ENCODE data around the gene CCDC57.

Gene CCDC57

DNA sequence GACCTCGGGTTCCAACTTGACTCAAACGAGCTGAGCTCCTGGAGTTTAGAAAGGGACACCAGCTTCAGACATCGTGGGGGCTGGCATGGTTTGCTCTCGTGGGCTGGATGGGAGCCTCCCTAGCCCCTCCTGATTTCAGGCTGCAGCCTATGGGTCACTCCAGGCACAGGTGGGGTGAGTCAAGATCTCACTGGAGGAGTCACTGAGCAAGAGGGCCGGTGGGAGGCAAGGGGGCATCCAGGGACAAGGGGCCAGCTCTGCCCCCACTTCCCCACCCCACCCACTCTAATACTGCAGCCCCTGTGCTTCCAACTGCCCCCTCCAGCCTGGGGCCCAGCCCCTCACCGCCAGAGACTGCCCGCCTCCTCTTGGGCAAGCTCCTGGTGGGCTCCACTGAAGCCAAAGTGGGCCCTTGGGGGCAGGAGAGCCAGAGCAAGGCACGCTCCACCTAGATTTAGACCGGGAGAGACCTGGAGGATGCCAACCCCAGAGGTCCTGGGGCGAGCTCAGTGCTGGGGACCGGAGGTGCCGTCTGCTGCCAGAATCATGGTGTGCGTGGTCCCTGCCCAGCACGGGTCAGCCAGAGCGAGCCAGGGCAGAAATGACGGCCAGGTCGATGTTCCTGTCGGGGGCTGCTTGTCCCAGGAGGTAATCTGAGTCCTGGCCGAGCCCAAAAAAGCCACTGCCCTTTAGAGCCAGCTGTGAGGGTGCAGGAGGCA is 22.6 kb upstream of the CCDC57 start:
- DNase-seq (ENCODE audit: low read depth in 3 of 3): no peak

DNA sequence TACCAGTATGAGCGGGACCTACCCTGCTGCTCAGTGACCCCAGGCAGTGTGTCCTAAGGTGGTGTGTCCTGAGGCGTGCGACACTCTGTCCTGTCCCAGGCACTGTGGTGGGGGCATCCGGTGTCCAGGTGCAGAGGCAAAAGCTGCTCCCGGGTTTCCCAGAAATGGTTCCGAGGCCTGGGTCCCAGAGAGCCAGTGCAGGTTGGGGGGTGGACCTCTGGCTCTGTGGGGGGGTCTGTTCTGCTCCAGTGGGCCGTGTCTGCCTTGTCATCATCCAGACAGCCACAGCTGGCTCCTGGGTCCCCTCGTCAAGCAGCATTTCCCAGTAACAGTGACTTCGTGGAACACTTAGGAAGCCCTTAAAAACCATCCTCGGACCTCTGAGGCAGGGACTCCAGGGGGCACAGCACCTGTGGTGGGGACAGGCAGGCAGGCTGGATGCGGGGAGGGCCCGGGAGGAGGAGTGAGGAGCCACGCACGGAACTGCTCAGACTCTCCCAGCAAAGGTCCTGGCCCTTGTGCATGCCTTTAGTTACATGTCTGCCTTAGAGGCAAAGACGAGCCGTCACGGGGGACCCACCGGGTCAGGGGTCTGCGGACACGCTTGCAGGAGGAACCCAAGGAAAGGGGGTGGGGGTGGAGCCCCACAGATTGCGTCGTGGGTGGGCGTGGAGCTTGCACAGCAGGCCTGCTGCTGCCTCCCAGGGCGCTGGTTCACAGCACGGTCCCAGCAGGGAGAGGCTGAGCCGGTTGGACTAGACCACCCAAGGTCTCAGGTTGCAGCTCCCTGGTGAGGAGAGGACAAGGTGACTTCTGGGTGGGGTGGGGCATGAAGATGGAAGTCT is 21.8 kb upstream of the CCDC57 start:
- DNase-seq (ENCODE audit: low read depth in 3 of 3): no peak

DNA sequence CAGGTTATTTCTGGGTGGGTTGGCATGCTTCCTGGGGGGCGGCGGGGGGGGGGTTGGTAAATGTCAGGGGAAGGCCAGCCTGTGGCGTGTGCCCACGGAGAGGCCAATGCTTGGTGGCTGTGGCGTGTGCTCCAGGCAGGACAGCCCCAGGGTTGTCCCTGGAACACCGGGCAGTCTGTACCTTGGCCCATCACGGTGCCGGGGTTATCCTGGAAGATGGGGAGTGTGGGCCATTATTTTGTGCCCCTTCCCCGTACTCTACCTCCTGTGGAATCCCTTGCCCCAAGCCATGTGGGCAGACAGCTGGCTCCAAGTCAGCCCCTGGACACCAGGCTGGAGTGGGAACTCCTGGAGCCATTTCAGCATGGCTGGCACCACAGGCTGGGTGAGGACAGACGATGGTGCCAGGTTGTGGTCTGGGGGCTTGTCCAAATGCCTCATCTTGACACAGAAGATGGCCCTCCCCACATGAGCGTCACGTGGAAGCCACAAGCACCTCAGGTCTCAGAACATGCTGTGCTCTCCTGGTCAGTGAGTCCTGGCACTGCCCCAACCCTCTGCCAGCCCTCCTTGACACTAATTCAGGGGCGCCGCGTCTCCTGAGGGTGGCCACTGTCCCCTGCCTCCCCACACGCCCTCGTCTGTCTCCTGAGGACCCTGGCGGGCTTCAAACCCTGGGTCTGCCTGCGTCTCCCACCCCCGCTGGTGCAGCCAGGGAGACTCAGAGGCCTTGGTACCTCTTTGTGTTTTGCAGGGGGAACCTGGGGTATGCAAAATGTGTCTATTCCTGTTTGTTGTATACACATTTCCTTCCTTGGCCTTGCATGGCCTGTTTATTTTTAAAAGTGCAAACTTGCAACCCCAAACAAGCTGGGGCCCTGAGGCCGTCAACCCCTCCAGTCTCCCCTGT is 20.5 kb upstream of the CCDC57 start:
- no peak for DNase-seq (ENCODE audit: low read depth in 3 of 3)

DNA sequence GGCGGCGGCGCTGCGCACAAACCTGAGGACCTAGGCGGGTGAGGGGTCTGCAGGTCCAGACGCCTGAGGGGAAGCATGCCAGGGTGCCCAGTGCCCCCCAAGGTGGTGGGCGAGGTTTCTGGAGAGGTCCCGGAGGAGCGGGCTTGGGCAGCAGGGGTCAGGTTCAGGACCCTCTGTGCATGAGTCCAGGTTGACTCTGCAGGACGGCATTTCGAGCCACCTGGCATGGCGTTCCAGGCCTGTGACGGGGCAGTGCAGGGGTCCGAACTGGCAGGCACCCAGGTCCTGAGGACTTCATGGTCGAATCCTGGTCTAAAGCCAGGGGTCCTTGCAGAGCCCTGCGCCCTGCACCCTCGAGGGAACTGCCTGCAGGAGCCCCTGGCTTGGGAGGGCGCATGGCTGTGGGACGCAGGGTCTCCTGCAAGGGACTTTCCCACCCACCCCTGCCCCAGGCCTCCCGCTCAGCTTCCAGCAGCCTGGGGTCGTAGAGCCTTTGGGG is 19.7 kb upstream of the CCDC57 start:
- DNase-seq (ENCODE audit: low read depth in 3 of 3): no peak

DNA sequence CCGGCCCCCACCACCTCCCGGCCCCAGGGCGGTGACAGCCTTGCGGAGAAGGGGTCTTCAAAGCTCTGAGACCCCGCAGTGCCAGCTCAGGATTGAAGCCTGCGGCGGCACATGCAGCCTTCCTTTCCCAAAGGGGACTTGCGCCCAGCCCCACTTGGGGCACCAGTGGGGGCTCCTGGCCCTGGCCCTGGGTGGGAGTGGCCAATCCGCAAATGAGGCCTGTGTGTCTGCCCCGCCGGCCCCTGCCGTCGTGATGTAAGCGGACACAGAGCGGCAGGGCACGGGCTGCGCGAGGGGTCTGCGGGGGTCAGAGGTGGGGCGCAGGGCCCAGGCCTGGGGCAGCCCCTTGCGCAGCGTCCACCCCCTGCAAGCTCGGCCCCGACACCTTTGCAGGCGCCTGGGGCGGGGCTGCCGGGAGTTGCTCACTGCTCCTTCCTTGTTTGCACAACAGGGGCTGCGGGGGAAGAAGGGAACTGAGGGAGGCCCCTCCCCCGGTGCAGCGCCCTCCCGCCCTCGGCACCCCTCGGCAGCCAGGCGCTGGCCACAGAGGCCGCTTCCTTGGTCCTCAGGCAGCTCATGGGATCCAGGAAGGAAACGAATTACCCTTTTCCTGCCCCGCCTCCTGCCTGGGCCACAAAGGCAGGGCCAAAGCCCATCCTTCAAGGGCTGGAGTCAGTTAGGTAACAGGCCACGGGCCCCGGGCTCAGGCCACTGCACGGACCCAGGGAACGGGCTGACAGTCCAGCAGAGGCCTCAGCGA is 19.1 kb upstream of the CCDC57 start:
- DNase-seq (ENCODE audit: low read depth in 3 of 3): no peak

DNA sequence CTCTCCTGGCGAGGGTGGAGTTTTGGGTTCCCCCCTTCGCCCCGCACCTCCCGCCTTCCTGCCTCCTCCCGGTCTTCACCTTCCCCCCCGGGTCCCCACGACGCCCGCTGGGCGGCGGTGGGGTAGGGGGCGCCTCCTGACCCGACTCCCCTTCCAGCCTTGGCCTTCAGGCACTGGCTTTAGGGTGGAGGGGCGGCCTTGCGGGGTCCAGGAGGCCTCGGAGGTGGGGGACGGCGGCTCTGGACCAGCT is 18.6 kb upstream of the CCDC57 start:
- DNase-seq (ENCODE audit: low read depth in 3 of 3): no peak

DNA sequence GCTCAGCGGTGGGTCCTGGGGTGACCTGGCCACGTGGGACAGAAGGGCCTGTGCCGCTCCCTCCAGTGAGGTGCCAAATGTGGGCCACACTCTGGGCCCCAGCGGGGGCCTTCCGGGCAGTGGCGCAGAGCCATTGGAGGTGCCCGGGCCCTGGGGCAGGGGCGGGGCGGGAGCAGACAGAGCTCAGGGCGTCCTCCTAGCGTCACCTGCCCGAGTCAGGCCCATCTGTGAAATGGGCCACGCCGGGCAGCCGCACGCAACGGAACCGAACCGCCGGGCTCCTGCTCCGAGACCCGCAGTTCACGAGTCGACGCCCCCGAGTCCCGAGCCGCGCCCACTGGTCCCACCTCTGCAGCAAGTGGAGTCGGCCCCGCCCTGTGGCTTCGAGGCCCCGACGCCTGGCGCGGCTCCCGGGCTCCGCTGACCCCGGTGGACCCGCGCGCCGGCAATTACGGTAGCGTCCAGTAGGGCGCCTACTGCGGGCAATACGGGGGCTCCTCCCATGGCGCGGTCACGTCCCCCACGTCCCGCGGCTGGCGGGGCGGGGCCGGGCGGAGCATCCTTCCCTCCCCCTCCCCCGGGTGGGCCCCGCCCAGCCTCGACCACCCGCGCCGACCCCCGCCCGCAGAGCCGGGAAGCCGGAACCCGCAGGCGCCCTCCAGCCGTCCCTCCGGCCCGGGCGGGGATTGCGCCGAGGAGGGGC is 18.1 kb upstream of the CCDC57 start:
- DNase-seq (ENCODE audit: low read depth in 3 of 3): peak in 1 of 3 experiments; percentile 67

DNA sequence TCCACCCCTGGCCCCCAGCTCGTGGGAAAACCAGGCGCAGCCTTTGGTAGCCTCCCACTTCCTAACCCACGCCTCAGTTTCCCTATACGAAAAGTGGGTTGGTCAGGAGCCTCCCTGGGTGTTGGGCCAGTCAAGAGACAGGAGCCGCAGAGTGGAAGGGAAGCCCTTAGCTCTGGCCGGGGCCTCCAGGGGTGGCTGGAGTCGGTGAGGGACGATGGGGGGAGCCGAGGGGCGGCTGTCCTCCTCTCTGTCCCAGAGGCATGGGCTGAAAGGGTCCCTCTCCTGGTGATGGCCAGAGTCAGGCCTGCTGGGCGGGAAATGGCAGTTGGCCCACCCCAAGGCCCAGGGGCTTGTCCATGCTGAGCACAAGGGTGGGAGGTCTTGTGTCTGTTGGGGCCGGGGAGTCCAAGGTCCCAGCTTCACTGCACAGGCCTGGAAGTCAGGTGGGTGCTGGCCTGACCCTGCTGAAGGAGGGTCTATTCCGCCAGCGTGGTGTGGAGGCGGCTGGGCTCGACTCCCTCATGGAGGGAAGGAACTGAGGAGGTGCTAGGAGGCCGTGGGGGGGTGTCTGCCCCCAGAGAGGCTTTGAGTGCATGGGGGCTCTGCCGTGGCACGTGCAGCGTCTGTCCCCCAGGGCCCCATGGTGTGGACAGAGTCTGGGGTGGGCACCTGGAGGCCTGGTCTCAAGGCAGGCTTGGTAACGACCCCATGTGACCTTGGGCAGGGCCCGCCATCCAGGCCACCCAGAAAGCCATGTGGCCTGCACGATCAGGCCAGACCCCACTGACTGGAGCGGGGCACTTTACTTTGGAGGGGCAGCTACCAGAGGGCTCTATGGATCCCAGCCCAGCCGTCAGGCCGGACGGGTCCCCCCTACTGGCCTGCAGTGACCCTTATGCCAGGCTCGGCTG is 17.3 kb upstream of the CCDC57 start:
- DNase-seq (ENCODE audit: low read depth in 3 of 3): no peak

DNA sequence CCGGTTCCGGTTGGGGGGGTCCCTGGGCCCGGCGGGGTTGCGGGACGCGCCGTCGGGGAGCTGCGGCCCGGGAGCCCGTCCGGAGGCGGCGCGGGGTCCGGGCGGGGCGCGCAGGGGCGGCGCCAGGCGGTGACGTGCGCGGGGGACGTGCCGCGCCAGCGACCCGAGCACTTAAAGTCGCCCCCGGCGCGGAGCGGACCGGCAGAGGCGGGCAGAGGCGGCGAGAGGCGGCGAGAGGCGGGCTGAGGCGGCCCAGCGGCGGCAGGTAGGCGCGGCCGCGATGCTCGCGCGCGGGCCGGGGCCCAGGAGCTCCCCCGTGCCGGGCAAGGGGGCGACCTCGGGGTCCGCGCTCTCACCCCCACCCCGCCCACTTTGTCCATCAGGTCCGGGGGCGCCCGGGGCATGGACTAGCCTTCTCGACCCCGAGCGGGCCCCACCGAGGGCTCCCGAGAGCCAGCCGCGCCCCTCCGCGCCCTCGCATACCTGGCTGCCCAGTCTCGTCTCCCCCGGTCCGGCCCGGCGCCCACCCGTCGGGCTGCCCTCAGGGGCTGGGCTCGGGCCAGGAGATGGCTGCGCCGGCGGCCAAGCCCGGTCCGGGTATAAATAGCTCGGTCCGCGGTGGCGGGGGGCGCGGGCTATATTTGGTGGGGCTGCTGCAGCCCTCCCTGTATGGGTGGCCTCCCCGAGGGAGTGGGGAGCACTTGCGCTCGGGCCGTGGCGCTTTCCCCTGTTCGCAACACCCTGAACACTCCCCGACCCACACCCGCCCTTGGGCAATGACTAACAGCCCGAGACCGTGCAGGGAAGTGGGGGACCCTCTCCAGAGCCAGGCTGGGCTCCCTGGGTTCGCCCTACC is 16.4 kb upstream of the CCDC57 start, which contains the start of gene SLC16A3:
SLC16A3 (plus strand) TSS at position 201 of the 856 bp plus-strand sequence. CDS start 6,967 bp downstream, outside the sequence.
- DNase-seq (ENCODE audit: low read depth in 3 of 3): peak in 1 of 3 experiments; percentile 59

DNA sequence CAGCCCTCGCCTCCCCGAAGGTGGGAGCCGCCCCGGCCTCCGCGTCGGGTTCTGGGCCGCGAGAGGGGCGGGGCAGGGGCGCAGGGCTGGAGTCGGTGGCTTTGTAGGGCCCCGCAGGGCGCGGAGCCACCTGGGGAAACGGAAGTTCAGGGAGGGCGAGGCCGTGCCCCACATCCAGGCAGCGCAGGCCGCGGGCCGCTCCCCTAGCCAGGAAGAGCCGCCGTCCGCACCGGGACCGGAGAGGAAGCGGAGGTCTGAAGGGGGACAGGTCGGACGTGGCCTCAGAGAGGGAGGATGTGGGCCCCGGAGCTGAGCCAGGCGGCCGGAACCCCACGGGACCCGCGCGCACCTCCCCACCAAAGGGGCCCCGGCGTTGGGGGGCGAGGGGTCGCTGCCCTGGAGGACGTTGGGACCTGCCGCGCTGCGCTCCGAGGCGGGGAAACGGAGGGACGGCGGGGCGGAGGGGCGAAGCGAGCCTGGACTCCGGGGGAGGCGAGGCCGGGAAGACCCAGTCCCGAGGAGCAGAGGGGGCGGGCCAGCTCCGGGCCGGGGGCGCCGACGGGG is 15.7 kb upstream of the CCDC57 start:
- DNase-seq (ENCODE audit: low read depth in 3 of 3): peak in 1 of 3 experiments; percentile 58

DNA sequence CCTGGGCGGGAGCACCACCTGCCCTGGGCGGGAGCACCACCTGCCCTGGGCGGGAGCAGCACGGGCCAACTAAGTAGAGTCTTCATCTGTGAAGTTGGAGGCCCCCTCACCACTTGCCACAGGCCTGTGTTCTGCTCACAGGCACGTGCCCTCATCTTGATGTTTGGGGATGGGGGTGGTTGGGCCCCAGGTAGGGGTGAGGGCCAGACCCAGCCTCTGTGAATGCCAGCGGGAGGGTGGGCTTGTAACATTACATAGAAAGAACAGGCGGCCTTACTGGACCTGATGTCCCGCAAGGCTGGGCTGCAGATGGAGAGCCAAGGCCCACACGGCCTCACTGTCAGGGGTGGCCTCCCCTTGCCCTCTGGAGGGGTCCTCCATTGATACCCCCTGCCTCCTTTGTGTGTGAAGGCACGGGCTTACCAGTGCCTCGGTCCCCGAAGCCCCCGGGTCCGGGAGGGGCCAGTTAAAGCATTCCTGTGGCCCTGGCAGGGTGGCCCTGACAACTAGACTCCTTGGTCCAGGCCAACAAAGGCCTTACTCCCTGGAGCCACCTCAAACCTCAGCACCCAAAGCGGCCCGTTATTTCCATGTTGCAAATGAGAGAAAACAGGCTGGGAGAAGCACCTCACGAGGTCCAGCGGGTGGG is 15.1 kb upstream of the CCDC57 start:
- no peak for DNase-seq (ENCODE audit: low read depth in 3 of 3)

DNA sequence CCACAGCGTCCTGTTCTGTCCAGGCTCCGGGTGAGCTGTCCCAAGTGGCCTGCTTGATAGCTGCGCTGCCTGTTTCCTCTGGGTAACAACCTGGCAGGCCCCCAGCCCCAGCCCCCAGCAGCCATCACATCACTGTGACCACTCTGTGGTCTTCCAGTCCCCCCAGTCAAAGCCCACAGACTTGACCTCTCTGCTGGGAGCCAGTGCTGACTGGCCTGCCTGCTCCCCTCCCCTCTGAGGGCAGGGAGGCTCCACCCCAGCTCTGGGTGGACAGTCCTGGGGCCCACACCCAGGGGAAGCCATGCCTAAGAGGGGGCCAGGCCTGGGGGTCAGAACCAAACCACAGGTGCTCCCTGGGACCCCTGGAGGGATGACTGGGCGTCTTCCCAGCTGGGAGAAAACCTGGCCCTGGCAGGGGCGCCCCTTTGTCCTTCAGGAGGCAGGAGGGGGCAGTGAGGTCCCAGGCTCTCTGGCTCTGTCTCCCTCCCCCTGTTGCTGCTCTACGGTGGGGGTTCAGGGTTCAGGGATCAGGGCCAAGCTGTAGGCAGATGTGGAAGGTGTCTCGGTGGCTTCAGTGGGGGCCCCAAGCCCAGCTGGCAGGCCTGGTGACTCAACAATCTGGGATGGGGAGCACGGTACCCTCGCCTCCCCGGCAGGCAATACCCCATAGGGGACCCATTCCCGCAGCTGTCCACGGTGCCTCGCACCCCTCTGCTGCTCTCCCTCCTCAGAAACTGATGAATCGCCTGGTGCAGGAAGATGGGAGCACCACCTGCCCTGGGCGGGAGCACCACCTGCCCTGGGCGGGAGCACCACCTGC is 14.4 kb upstream of the CCDC57 start:
- DNase-seq (ENCODE audit: low read depth in 3 of 3): no peak

DNA sequence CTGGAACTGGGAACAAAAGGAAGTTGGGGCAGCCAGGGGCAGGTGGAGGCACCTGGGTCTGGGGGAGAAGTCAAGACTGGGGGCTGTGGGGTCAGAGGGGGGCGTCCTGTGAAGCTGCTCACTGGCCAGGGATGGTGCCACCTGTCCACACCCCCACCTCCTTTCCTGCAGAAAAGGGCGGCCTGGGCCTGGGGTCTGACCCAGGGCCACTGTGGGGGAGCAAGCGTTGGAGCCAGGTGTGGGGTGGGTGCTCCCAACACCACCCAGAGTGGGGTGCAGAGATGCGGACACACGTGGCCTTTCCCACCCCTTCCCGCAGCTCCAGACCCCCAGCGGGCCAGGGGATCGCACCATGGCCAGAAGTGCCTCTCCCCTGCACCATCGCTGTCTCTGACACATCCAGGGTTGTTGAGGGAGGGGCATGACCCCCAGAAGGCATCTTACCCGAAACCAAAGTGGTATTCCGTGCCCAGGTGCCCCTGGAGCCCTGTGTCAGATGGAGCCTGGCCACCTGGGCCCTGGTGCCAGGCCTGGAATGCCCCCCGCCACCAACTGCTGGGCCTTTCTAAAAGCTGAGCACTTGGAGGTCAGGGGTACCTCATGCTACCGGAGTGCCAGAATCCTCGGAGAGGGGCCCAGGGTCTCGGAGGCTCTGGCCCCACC is 13.6 kb upstream of the CCDC57 start:
- no peak for DNase-seq (ENCODE audit: low read depth in 3 of 3)

DNA sequence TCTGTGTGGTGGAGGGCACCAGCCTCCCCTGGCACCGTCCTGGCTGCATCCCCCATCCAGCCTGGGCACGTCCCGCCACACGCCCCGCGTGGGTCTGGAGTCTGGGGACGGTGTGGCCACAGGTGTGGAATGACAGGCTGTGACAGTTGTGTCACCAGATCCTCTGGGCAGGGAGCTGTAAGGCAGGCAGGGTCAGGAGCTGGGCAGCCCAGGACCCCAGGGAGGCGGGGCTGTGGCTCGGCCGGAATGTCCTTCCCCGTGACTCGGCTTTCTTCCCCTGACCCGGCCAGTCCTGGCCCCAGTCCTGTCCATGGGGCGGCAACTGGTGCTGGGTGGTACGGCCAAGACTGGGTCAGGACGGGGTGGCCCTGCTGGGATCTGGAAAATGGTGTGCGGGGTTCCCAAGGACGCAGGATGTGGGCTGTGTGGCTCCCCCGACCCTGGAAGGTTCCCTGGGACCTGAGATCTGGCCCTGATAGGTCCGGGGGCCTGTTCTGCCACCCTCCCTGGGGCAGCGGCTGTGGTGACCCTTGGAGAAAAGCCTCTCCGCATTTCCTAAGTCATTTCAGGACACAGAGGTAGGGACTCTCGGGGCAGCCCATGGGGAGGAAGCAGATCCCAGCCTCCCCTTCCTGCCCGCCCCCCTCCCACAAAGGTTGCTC is 12.9 kb upstream of the CCDC57 start:
- DNase-seq (ENCODE audit: low read depth in 3 of 3): no peak

DNA sequence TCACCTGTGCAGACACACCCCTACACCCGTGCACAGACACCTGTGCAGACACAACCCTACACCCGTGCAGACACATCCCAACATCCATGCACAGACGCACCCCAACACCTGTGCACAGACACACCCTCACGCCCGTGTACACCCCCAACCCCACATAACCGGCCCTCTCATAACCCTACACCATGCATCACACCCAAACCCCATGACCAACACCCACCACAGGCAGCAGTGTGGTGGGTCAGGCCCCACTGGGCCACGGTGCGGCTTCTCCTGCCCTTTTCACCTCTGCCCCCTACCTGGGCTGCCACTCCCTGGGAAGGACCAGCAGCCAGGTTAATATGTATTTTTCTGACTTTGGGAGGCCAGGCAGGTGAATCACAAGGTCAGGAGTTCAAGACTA is 12.0 kb upstream of the CCDC57 start:
- no peak for DNase-seq (ENCODE audit: low read depth in 3 of 3)

DNA sequence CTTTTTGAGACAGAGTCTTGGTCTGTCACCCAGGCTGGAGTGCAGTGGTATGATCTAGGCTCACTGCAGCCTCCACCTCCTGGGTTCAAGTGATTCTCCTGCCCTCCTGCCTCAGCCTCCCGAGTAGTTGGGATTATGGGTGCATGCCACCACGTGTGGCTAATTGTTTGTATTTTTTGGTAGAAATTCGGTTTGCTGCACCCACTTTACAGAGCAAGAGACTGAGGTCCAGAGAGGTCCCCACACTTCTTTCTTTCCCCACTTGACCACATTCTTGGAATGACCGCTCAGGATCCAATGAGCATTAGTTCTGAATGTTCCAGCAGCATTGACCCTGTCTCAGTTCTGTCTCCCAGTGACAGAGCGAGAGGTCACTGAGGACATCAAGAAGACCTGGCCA is 10.9 kb upstream of the CCDC57 start:
- DNase-seq (ENCODE audit: low read depth in 3 of 3): no peak

Measured in stimulated activated CD4-positive, alpha-beta T cell treated with anti-CD3 and anti-CD28 coated beads, TNF-alpha, amount 100 ng/mL, for 24 hours (primary cell).